ENCODE results near the gene TMEM171.

TMEM171 gene

DNA sequence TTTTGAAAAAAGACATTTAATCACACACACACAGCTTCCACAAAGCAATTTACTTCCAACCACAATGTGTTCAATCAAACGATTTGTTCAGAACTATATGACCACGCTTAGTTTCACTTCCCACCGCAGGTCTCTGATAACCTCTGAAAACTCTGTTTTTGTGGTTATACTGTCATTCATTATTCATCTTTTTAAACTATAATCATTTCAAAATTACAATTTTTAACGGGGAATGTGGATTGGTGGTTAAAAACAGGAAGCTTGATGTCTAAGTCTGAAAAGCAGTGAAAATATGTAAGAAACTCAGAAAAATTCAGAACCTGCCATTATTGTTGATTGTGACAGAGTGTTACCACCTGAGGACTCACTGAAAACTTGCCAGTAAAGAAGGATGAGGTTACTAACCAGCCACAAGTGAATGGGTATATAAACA is 39.9 kb downstream of the TMEM171 start:
- H3K9ac ChIP-seq (ENCODE audit: low read length in 5 of 5): no peak overlapping the region

GRCh38 chr5:73170522-73170921 is 50.1 kb downstream of the TMEM171 start:
- Histone ChIP-seq H3K36me3 (ENCODE audit: control insufficient read depth in 5 of 5, insufficient read depth in 5 of 5, low read length in 5 of 5) (no peaks in the 10 kb centered on the region), H3K4me3 (ENCODE audit: low read depth in 1 of 5, low read length in 5 of 5) (no peak overlapping the region)

More for the DNA sequence above, 39.9 kb downstream of the TMEM171 start:
- no peaks in the 10 kb centered on the region for H3K4me1 ChIP-seq (ENCODE audit: control insufficient read depth in 5 of 5, insufficient read depth in 5 of 5, low read length in 5 of 5)
- H3K4me3 ChIP-seq (ENCODE audit: low read depth in 1 of 5, low read length in 5 of 5): no peak overlapping the region
- H3K36me3 ChIP-seq (ENCODE audit: control insufficient read depth in 5 of 5, insufficient read depth in 5 of 5, low read length in 5 of 5): no peaks in the 10 kb centered on the region
- peaks cover 0 to 10% (median 3%) of the 10 kb centered on the region in 5 donors for H3K27me3 ChIP-seq (ENCODE audit: control insufficient read depth in 5 of 5, insufficient read depth in 4 of 5, low read length in 5 of 5)
- no peaks in the 10 kb centered on the region for H3K9me3 ChIP-seq (ENCODE audit: control insufficient read depth in 5 of 5, low read length in 5 of 5)
- no peak overlapping the region for H3K27ac ChIP-seq (ENCODE audit: low read depth, low read length)

DNA sequence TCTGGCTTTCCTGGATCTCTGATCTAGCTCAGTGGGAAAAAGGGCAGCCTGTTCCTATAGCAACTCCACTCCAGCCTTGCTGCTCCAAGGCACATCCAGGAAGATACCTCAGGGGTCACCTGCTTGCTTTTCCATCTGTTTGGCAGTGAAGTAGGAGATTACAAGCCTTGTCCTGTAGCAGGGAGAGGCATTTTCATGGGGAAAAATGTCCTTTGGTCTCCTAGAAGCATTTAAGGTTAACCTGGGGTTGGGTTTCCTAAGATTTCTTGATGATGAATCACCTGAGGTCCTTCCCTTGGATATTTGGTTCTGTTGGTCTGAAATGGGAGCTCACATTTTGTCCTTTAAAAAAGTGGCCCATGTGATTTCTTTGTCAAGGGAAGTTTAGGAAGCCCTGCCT is 51.1 kb downstream of the TMEM171 start:
- Histone ChIP-seq H3K9ac (ENCODE audit: low read length in 5 of 5) (no peak overlapping the region), H3K27ac (ENCODE audit: low read depth, low read length) (no peak overlapping the region), H3K4me1 (ENCODE audit: control insufficient read depth in 5 of 5, insufficient read depth in 5 of 5, low read length in 5 of 5) (peaks cover 0 to 8% (median 0%) of the 10 kb centered on the region in 5 donors), H3K27me3 (ENCODE audit: control insufficient read depth in 5 of 5, insufficient read depth in 4 of 5, low read length in 5 of 5) (peaks cover 0 to 16% (median 0%) of the 10 kb centered on the region in 5 donors), H3K9me3 (ENCODE audit: control insufficient read depth in 5 of 5, low read length in 5 of 5) (no peaks in the 10 kb centered on the region), H3K36me3 (ENCODE audit: control insufficient read depth in 5 of 5, insufficient read depth in 5 of 5, low read length in 5 of 5) (no peaks in the 10 kb centered on the region), H3K4me3 (ENCODE audit: low read depth in 1 of 5, low read length in 5 of 5) (no peak overlapping the region)

More at GRCh38 chr5:73170522-73170921, 50.1 kb downstream of the TMEM171 start:
- Histone ChIP-seq H3K9me3 (ENCODE audit: control insufficient read depth in 5 of 5, low read length in 5 of 5) (no peaks in the 10 kb centered on the region), H3K4me1 (ENCODE audit: control insufficient read depth in 5 of 5, insufficient read depth in 5 of 5, low read length in 5 of 5) (peaks cover 0 to 8% (median 0%) of the 10 kb centered on the region in 5 donors), H3K27ac (ENCODE audit: low read depth, low read length) (no peak overlapping the region), H3K27me3 (ENCODE audit: control insufficient read depth in 5 of 5, insufficient read depth in 4 of 5, low read length in 5 of 5) (peaks cover 0 to 12% (median 0%) of the 10 kb centered on the region in 5 donors), H3K9ac (ENCODE audit: low read length in 5 of 5) (no peak overlapping the region)

- no peak within 1 kb of the TSS for H3K4me3 ChIP-seq (ENCODE audit: low read depth in 1 of 5, low read length in 5 of 5)
- H3K27ac ChIP-seq (ENCODE audit: low read depth, low read length): no peak within 1 kb of the TSS
- H3K4me1 ChIP-seq (ENCODE audit: control insufficient read depth in 5 of 5, insufficient read depth in 5 of 5, low read length in 5 of 5): peaks cover 0 to 8% (median 0%) of the 10 kb centered on the region in 5 donors
- H3K36me3 ChIP-seq (ENCODE audit: control insufficient read depth in 5 of 5, insufficient read depth in 5 of 5, low read length in 5 of 5): no peaks in the 10 kb centered on the region
- H3K9ac ChIP-seq (ENCODE audit: low read length in 5 of 5): no peak within 1 kb of the TSS
- H3K27me3 ChIP-seq (ENCODE audit: control insufficient read depth in 5 of 5, insufficient read depth in 4 of 5, low read length in 5 of 5): peaks cover 0 to 16% (median 4%) of the 10 kb centered on the region in 5 donors
- H3K9me3 ChIP-seq (ENCODE audit: control insufficient read depth in 5 of 5, low read length in 5 of 5): no peaks in the 10 kb centered on the region
Observed at GRCh38 chr5:73172951-73173350, 52.6 kb downstream of the TMEM171 start, which contains the start of gene TMEM174. Gene TMEM174 (plus strand): TSS chr5:73173193. CDS start chr5:73173244, 51 bp downstream.

DNA sequence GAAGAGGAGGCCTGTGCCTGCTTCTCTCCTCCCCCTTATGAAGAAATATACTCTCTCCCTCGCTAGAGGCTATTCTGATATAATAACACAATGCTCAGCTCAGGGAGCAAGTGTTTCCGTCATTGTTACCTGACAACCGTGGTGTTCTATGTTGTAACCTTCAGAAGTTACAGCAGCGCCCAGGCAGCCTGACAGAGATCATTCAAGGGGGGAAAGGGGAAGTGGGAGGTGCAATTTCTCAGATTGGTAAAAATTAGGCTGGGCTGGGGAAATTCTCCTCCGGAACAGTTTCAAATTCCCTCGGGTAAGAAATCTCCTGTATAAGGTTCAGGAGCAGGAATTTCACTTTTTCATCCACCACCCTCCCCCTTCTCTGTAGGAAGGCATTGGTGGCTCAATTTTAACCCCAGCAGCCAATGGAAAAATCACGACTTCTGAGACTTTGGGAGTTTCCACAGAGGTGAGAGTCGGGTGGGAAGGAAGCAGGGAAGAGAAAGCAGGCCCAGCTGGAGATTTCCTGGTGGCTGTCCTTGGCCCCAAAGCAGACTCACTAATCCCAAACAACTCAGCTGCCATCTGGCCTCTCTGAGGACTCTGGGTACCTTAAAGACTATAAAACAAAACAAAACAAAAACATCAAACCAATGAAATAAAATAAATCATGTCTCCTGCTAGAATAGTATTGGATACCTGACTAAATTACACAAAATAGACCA is 53.9 kb downstream of the TMEM171 start:
- peaks cover 0 to 16% (median 5%) of the 10 kb centered on the region in 5 donors for H3K27me3 ChIP-seq (ENCODE audit: control insufficient read depth in 5 of 5, insufficient read depth in 4 of 5, low read length in 5 of 5)
- H3K9me3 ChIP-seq (ENCODE audit: control insufficient read depth in 5 of 5, low read length in 5 of 5): no peaks in the 10 kb centered on the region
- no peaks in the 10 kb centered on the region for H3K36me3 ChIP-seq (ENCODE audit: control insufficient read depth in 5 of 5, insufficient read depth in 5 of 5, low read length in 5 of 5)
- H3K4me1 ChIP-seq (ENCODE audit: control insufficient read depth in 5 of 5, insufficient read depth in 5 of 5, low read length in 5 of 5): peaks cover 0 to 8% (median 0%) of the 10 kb centered on the region in 5 donors
- peak overlapping the region in 1 of 5 donors; percentile 8 for H3K9ac ChIP-seq (ENCODE audit: low read length in 5 of 5)
- no peak overlapping the region for H3K4me3 ChIP-seq (ENCODE audit: low read depth in 1 of 5, low read length in 5 of 5)
- no peak overlapping the region for H3K27ac ChIP-seq (ENCODE audit: low read depth, low read length)

GRCh38 chr5:73176250-73176649 is 55.9 kb downstream of the TMEM171 start:
- H3K9ac ChIP-seq (ENCODE audit: low read length in 5 of 5): no peak overlapping the region
- H3K9me3 ChIP-seq (ENCODE audit: control insufficient read depth in 5 of 5, low read length in 5 of 5): no peaks in the 10 kb centered on the region
- peaks cover 0 to 16% (median 5%) of the 10 kb centered on the region in 5 donors for H3K27me3 ChIP-seq (ENCODE audit: control insufficient read depth in 5 of 5, insufficient read depth in 4 of 5, low read length in 5 of 5)
- H3K36me3 ChIP-seq (ENCODE audit: control insufficient read depth in 5 of 5, insufficient read depth in 5 of 5, low read length in 5 of 5): no peaks in the 10 kb centered on the region
- H3K4me3 ChIP-seq (ENCODE audit: low read depth in 1 of 5, low read length in 5 of 5): no peak overlapping the region
- peaks cover 0 to 8% (median 0%) of the 10 kb centered on the region in 5 donors for H3K4me1 ChIP-seq (ENCODE audit: control insufficient read depth in 5 of 5, insufficient read depth in 5 of 5, low read length in 5 of 5)
- H3K27ac ChIP-seq (ENCODE audit: low read depth, low read length): no peak overlapping the region

GRCh38 chr5:73178265-73178664 is 57.9 kb downstream of the TMEM171 start:
- Histone ChIP-seq H3K4me1 (ENCODE audit: control insufficient read depth in 5 of 5, insufficient read depth in 5 of 5, low read length in 5 of 5) (peaks cover 0 to 8% (median 0%) of the 10 kb centered on the region in 5 donors), H3K27me3 (ENCODE audit: control insufficient read depth in 5 of 5, insufficient read depth in 4 of 5, low read length in 5 of 5) (peaks cover 1 to 11% (median 5%) of the 10 kb centered on the region in 5 donors)

GRCh38 chr5:73179730-73180129 is 59.4 kb downstream of the TMEM171 start:
- H3K9me3 ChIP-seq (ENCODE audit: control insufficient read depth in 5 of 5, low read length in 5 of 5): peaks cover 0 to 9% (median 6%) of the 10 kb centered on the region in 5 donors
- H3K27ac ChIP-seq (ENCODE audit: low read depth, low read length): no peak overlapping the region
- H3K4me3 ChIP-seq (ENCODE audit: low read depth in 1 of 5, low read length in 5 of 5): no peak overlapping the region
- H3K9ac ChIP-seq (ENCODE audit: low read length in 5 of 5): no peak overlapping the region
- H3K36me3 ChIP-seq (ENCODE audit: control insufficient read depth in 5 of 5, insufficient read depth in 5 of 5, low read length in 5 of 5): no peaks in the 10 kb centered on the region
- H3K4me1 ChIP-seq (ENCODE audit: control insufficient read depth in 5 of 5, insufficient read depth in 5 of 5, low read length in 5 of 5): no peaks in the 10 kb centered on the region
- peaks cover 8 to 14% (median 12%) of the 10 kb centered on the region in 5 donors for H3K27me3 ChIP-seq (ENCODE audit: control insufficient read depth in 5 of 5, insufficient read depth in 4 of 5, low read length in 5 of 5)

More at GRCh38 chr5:73178265-73178664, 57.9 kb downstream of the TMEM171 start:
- no peaks in the 10 kb centered on the region for H3K9me3 ChIP-seq (ENCODE audit: control insufficient read depth in 5 of 5, low read length in 5 of 5)
- no peak overlapping the region for H3K4me3 ChIP-seq (ENCODE audit: low read depth in 1 of 5, low read length in 5 of 5)
- H3K36me3 ChIP-seq (ENCODE audit: control insufficient read depth in 5 of 5, insufficient read depth in 5 of 5, low read length in 5 of 5): no peaks in the 10 kb centered on the region
- H3K9ac ChIP-seq (ENCODE audit: low read length in 5 of 5): no peak overlapping the region
- no peak overlapping the region for H3K27ac ChIP-seq (ENCODE audit: low read depth, low read length)

GRCh38 chr5:73180566-73180965 is 60.2 kb downstream of the TMEM171 start:
- no peak overlapping the region for H3K27ac ChIP-seq (ENCODE audit: low read depth, low read length)
- H3K4me3 ChIP-seq (ENCODE audit: low read depth in 1 of 5, low read length in 5 of 5): no peak overlapping the region
- no peak overlapping the region for H3K9ac ChIP-seq (ENCODE audit: low read length in 5 of 5)
- H3K4me1 ChIP-seq (ENCODE audit: control insufficient read depth in 5 of 5, insufficient read depth in 5 of 5, low read length in 5 of 5): no peaks in the 10 kb centered on the region
- peaks cover 3 to 13% (median 7%) of the 10 kb centered on the region in 5 donors for H3K9me3 ChIP-seq (ENCODE audit: control insufficient read depth in 5 of 5, low read length in 5 of 5)
- H3K27me3 ChIP-seq (ENCODE audit: control insufficient read depth in 5 of 5, insufficient read depth in 4 of 5, low read length in 5 of 5): peaks cover 8 to 14% (median 11%) of the 10 kb centered on the region in 5 donors
- no peaks in the 10 kb centered on the region for H3K36me3 ChIP-seq (ENCODE audit: control insufficient read depth in 5 of 5, insufficient read depth in 5 of 5, low read length in 5 of 5)
